Activated CD4-positive, alpha-beta T cell treated with anti-CD3 and anti-CD28 coated beads, Interleukin-2, amount 50 U/mL, for 1 hour (primary cell): ENCODE measurements around the gene MAPK11.

ENCODE experiments used
- DNase-seq: peaks from one replicate; pipeline ENCODE4 v3.0.0-alpha.2; 2020

MAPK11 gene

GRCh38 chr22:50307890-50308596 lies 37.9 kb upstream of the MAPK11 start:
- DNase-seq = no peak

DNA sequence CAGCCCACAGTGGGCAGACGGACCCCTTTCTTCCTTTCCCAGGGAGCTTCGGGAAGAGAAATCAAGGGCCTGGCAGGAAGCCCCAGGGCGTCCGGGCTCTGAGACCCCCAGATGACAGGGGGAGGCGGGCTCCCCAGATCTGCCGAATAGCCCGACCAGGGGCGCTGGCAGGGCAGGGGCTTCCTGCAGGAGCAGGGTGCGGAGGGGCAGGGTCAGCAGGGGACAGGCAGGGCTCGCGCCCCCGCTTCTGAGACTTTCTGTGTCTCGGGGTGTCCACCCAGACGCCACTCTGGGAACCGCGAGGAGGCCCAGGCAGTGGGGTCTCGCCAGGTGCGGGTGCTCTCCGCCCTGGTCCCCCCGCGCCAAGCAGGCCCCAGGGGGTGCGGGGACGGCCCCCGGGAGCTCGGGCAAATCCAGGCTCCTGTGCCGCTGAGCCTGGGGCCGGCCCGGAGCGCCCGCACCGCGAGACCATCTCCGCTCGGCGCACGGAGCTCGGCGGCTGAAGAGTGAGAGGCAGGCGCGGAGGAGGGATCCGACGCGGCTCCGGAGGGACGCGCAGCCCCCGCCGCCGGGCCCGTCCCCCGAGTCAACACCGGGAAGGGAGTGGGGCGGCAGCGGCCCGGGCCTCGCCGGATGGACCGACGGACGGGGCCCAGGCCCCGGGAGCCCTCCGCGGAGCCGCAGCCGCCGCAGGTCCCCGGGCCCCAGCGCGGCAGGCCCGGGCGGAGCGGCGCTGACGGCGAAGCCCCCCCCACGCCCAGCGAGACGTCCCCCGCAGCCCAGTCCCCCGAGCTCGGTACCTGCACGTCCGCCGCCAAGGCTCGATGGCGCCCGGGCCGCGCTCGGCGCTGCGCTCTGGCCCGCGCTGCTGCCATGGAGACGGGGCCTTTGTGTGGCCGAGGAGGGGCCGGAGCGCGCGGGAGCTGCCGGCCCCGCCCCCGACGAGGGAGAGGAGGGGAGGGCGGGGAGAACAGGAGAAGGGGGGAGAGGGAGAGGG lies 36.9 kb upstream of the MAPK11 start, which contains the start of gene PLXNB2:
Gene PLXNB2, minus strand, starts transcription at position 894 of the 997 bp plus-strand sequence. CDS start 17,062 bp downstream, outside the sequence.
- DNase-seq = no peak

- no peak for DNase-seq
These were observed 35.9 kb upstream of the MAPK11 start for GRCh38 chr22:50305923-50306566.

DNA sequence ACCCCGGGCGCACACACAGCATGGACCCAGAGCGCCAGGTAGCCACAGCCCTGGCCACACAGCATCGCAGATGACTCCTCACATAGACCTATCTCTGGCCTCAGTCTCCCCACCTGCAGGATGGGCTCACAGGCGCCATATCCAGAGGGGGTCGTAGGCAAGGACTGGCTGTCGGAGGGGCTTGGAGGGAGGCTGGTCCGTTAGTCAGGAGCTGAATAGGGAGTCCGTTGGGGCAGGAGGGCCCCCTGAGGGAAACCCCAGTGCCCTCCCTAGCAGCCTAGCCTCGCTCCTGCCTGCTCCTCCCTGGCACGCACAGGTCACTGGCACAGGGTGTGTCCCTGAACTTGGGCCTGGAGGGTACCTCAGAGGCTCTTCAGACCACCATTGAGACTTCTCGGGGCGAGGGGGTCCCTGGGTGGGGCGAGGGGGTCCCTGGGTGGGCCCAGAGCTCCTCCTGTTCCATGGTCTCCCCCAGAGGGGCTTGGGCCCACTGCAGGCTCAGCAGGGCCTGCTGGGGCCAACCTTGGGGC lies 35.3 kb upstream of the MAPK11 start:
- DNase-seq = no peak

DNA sequence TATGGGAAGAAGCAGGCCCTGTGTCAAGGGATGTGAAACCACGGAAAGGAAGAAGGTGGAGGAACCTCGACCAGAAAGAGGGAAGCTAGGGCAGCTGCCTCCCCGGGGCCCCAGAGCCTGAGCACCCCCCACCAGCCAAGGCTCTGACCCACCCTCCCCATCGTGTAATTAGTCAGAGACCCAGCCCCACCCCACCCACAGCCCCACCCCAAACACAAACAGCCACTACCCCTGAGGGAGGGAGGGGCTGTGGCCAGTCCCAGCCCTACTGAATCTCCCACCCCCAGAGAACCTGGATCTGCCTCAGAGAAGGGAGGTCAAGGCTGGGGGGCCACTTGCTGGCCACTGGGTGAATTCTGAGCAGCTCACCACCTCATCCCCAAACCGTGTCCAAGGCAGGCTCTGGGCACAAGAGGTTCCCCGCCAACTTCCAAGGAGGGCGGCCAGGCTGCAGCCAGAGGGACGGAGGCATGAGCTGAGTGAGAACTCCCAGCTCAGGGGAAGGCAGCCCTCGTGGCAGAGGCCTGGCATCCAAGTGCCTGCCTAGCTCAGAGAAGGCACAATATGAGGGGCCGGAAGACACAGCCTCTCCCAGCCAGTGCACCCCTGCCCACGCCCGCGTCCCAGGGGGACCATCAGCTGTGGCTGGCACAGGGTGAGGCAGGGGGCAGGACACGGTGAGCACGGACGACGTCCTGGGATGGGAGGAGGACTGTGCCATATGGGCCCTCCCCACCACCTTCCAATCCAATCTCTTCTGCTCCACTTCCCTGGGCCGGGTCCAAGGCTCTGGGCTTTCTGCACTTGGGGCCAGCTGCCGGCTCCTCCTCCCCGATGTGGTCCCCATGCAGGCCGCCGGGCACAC lies 34.6 kb upstream of the MAPK11 start:
- DNase-seq = no peak

GRCh38 chr22:50303848-50304527 lies 33.8 kb upstream of the MAPK11 start:
- DNase-seq = no peak

- DNase-seq = no peak
These were observed 33.3 kb upstream of the MAPK11 start for GRCh38 chr22:50303515-50303847.

- no peak for DNase-seq
These were observed 32.4 kb upstream of the MAPK11 start for GRCh38 chr22:50302564-50302963.

- no peak for DNase-seq
These were observed 31.9 kb upstream of the MAPK11 start for GRCh38 chr22:50302041-50302541.

GRCh38 chr22:50301581-50301991 lies 31.4 kb upstream of the MAPK11 start:
- DNase-seq = no peak

- DNase-seq = no peak
These were observed 30.6 kb upstream of the MAPK11 start for GRCh38 chr22:50300620-50301257.

DNA sequence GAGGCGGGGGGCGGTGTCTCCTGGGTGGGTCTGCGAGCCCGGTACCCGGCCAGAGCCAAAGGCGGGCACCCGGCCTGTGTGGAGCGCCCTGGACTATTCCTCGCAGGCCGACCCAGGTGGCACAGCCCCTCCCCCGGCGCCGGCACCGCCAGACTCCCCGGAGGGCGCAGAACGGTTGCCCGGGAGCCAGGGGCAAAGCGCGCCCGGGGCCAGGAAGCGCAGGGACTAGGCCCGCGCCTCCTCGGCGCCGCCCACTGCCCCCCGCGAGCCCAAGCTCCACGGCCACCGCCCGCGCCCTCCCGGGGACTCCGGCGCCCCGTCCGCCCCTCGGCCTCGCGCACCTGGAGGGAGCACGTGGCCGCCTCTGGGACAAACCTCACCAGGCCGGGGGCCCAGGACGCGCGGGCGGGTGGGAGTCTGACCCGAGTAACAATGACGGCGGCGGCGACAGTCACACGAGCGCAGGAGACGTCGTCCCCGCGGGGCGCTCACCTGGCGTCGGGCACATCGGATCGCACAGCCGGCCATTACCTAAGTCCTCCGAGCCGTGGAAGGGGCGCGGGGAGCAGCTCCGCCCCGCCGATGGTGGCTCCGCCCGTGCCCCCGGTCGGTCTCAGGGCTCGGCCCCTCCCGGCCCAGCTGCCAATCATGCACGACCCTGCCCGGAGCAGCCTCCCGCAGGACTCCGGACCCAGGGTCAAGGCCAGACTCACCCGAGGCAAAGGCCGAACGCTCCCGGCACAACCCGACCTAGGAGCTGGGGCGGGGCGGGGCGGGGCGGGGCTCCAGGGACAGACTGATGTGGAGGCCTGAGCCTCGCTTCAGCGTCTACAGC lies 29.8 kb upstream of the MAPK11 start:
- no peak for DNase-seq

GRCh38 chr22:50298937-50299784 lies 29.0 kb upstream of the MAPK11 start:
- DNase-seq = no peak

- DNase-seq = no peak
These were observed 28.1 kb upstream of the MAPK11 start for GRCh38 chr22:50298266-50298637.

DNA sequence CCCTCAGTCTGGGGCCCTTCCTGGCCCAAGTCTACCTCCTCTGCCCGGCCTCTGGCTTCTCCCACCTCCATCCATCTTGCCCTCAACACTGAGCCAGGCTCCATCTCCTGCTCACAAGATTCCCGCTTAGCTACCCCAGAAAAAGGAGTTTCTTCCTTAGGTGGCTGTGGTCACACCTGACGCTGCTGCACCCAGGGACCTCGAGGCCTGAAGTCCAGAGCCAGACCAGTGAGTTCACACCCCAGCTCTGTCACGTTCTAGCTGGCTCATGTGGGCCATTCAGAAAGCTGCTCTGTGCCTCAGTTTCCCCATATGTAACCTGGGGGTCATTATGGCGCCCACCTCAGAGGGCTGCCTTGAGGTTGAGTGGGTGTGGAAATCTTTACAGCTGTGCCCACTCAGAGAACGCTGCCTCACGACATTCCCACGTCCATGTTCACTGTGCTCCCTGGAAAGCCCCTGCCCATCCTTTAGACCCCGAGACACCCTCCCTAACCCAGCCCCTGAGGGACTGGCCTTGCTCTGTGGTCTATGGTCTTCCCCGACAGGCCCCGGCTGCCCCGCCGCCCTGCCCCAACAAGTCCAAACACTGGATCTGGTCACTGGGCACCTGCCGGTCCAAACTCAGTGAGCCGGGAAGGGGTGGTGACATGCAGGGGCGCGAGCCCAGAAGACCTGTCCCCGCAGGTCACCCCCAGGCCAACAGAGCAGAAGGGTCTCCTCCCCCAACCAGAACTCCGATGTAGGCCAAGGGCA lies 27.5 kb upstream of the MAPK11 start:
- DNase-seq = no peak

- DNase-seq = no peak
These were observed 26.7 kb upstream of the MAPK11 start for GRCh38 chr22:50296658-50297490.

GRCh38 chr22:50294319-50294656 lies 24.1 kb upstream of the MAPK11 start:
- no peak for DNase-seq
